ENCODE results near the gene TLE5.

TLE5 gene

GRCh38 chr19:3087769-3088168 lies 25.5 kb upstream of the TLE5 start:
- Histone ChIP-seq H3K9me3 (ENCODE audit: insufficient read depth, low read length) (no peaks in the 10 kb centered on the region), H3F3A (ENCODE audit: insufficient read depth) (no peaks in the 10 kb centered on the region), H3K36me3 (ENCODE audit: low read length) (no peaks in the 10 kb centered on the region), H3K9ac (ENCODE audit: low read length) (no peak overlapping the region), H3K4me3 (ENCODE audit: insufficient read depth, low read length, poor library complexity, severe bottlenecking) (no peak overlapping the region), H3K9me2 (replicated peaks; ENCODE audit: insufficient read depth, low read length) (no peaks in the 10 kb centered on the region), H4K20me1 (ENCODE audit: low read depth, low read length) (no peaks in the 10 kb centered on the region), H2AFZ (ENCODE audit: low read depth, low read length, severe bottlenecking) (no peak overlapping the region), H3K27ac (ENCODE audit: low read depth, low read length) (no peak overlapping the region), H3K27me3 (ENCODE audit: low read length) (no peaks in the 10 kb centered on the region), H3K4me2 (ENCODE audit: low read depth, low read length, poor library complexity, severe bottlenecking) (no peak overlapping the region), H3K79me2 (ENCODE audit: insufficient read depth, low read length) (no peaks in the 10 kb centered on the region)
- TF ChIP-seq, protein P1, sequence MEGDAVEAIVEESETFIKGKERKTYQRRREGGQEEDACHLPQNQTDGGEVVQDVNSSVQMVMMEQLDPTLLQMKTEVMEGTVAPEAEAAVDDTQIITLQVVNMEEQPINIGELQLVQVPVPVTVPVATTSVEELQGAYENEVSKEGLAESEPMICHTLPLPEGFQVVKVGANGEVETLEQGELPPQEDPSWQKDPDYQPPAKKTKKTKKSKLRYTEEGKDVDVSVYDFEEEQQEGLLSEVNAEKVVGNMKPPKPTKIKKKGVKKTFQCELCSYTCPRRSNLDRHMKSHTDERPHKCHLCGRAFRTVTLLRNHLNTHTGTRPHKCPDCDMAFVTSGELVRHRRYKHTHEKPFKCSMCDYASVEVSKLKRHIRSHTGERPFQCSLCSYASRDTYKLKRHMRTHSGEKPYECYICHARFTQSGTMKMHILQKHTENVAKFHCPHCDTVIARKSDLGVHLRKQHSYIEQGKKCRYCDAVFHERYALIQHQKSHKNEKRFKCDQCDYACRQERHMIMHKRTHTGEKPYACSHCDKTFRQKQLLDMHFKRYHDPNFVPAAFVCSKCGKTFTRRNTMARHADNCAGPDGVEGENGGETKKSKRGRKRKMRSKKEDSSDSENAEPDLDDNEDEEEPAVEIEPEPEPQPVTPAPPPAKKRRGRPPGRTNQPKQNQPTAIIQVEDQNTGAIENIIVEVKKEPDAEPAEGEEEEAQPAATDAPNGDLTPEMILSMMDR (IDR thresholded peaks at IDR 0.05; ENCODE audit: insufficient read depth, low read length, poor library complexity, severe bottlenecking), result no peak

DNA sequence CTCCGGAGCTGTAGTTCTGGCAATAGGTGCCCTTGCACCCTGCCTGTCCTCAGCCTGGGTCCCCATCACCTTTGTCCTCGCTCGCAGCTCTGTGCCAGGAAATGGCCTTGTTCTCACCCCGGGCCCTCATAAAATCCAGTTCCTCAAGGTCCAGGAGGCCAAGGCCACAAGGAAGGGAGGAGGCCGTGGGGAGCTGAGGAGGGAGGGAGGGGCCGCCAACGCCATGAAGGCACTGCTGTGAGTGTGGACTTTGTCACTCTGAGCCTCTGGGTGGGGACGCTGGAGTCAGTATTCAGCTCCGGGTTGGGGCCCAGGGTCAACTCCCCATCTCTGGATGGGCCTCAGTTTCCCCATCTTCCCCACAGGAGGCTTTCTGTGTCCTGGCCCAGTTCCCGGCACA lies 22.6 kb upstream of the TLE5 start:
- no peak overlapping the region for H3K4me3 ChIP-seq (ENCODE audit: insufficient read depth, low read length, poor library complexity, severe bottlenecking)
- H3K27ac ChIP-seq (ENCODE audit: low read depth, low read length), result no peak overlapping the region
- H3F3A ChIP-seq (ENCODE audit: insufficient read depth), result no peaks in the 10 kb centered on the region
- H3K79me2 ChIP-seq (ENCODE audit: insufficient read depth, low read length), result no peaks in the 10 kb centered on the region
- H3K9me2 ChIP-seq (replicated peaks; ENCODE audit: insufficient read depth, low read length), result no peaks in the 10 kb centered on the region
- no peaks in the 10 kb centered on the region for H4K20me1 ChIP-seq (ENCODE audit: low read depth, low read length)
- no peaks in the 10 kb centered on the region for H3K9me3 ChIP-seq (ENCODE audit: insufficient read depth, low read length)
- H3K27me3 ChIP-seq (ENCODE audit: low read length), result no peaks in the 10 kb centered on the region
- no peak overlapping the region for H3K9ac ChIP-seq (ENCODE audit: low read length)
- TF ChIP-seq, protein P1 (IDR thresholded peaks at IDR 0.05; ENCODE audit: insufficient read depth, low read length, poor library complexity, severe bottlenecking), result no peak
- no peak for TF ChIP-seq EZH2phosphoT487 (conservative IDR thresholded peaks at IDR 0.05; ENCODE audit: low read length)
- H3K4me2 ChIP-seq (ENCODE audit: low read depth, low read length, poor library complexity, severe bottlenecking), result no peak overlapping the region
- H3K36me3 ChIP-seq (ENCODE audit: low read length), result no peaks in the 10 kb centered on the region
- no peak overlapping the region for H2AFZ ChIP-seq (ENCODE audit: low read depth, low read length, severe bottlenecking)

GRCh38 chr19:3083964-3084363 lies 21.7 kb upstream of the TLE5 start:
- H3K4me2 ChIP-seq (ENCODE audit: low read depth, low read length, poor library complexity, severe bottlenecking), result no peak overlapping the region
- TF ChIP-seq, protein P1 (IDR thresholded peaks at IDR 0.05; ENCODE audit: insufficient read depth, low read length, poor library complexity, severe bottlenecking), result no peak
- no peak for TF ChIP-seq EZH2phosphoT487 (conservative IDR thresholded peaks at IDR 0.05; ENCODE audit: low read length)
- H3K4me3 ChIP-seq (ENCODE audit: insufficient read depth, low read length, poor library complexity, severe bottlenecking), result no peak overlapping the region
- no peaks in the 10 kb centered on the region for H3K79me2 ChIP-seq (ENCODE audit: insufficient read depth, low read length)
- H3K27me3 ChIP-seq (ENCODE audit: low read length), result no peaks in the 10 kb centered on the region
- H3K9ac ChIP-seq (ENCODE audit: low read length), result no peak overlapping the region
- no peaks in the 10 kb centered on the region for H4K20me1 ChIP-seq (ENCODE audit: low read depth, low read length)
- no peak overlapping the region for H3K27ac ChIP-seq (ENCODE audit: low read depth, low read length)
- H3K9me2 ChIP-seq (replicated peaks; ENCODE audit: insufficient read depth, low read length), result no peaks in the 10 kb centered on the region
- no peak overlapping the region for H2AFZ ChIP-seq (ENCODE audit: low read depth, low read length, severe bottlenecking)
- H3F3A ChIP-seq (ENCODE audit: insufficient read depth), result no peaks in the 10 kb centered on the region
- no peaks in the 10 kb centered on the region for H3K36me3 ChIP-seq (ENCODE audit: low read length)
- no peaks in the 10 kb centered on the region for H3K9me3 ChIP-seq (ENCODE audit: insufficient read depth, low read length)

- H3K9ac ChIP-seq (ENCODE audit: low read length), result no peak overlapping the region
- no peak for TF ChIP-seq EZH2phosphoT487 (conservative IDR thresholded peaks at IDR 0.05; ENCODE audit: low read length)
- TF ChIP-seq, protein P1 (IDR thresholded peaks at IDR 0.05; ENCODE audit: insufficient read depth, low read length, poor library complexity, severe bottlenecking), result no peak
- H2AFZ ChIP-seq (ENCODE audit: low read depth, low read length, severe bottlenecking), result no peak overlapping the region
- no peak overlapping the region for H3K4me3 ChIP-seq (ENCODE audit: insufficient read depth, low read length, poor library complexity, severe bottlenecking)
- no peaks in the 10 kb centered on the region for H3F3A ChIP-seq (ENCODE audit: insufficient read depth)
- no peaks in the 10 kb centered on the region for H3K9me3 ChIP-seq (ENCODE audit: insufficient read depth, low read length)
- H3K27me3 ChIP-seq (ENCODE audit: low read length), result no peaks in the 10 kb centered on the region
- no peak overlapping the region for H3K27ac ChIP-seq (ENCODE audit: low read depth, low read length)
- H4K20me1 ChIP-seq (ENCODE audit: low read depth, low read length), result no peaks in the 10 kb centered on the region
- no peaks in the 10 kb centered on the region for H3K9me2 ChIP-seq (replicated peaks; ENCODE audit: insufficient read depth, low read length)
- H3K79me2 ChIP-seq (ENCODE audit: insufficient read depth, low read length), result no peaks in the 10 kb centered on the region
- H3K36me3 ChIP-seq (ENCODE audit: low read length), result no peaks in the 10 kb centered on the region
- no peak overlapping the region for H3K4me2 ChIP-seq (ENCODE audit: low read depth, low read length, poor library complexity, severe bottlenecking)
These were observed 20.0 kb upstream of the TLE5 start for GRCh38 chr19:3082331-3082730.

Data from SU-DHL-6 (cell line).